Inflammatory macrophage treated with lipopolysaccharide for 4 hours (primary cell): ENCODE results near the gene FBXO4.
"Not testable (repeated sequence)": the region's sequence is repeated elsewhere in the genome, so short reads cannot be mapped to it uniquely, and the experiment has no call there.

Source experiments
- DNase-seq: peaks from one replicate; pipeline ENCODE4 v3.0.0-alpha.2; 2020

FBXO4 gene

DNA sequence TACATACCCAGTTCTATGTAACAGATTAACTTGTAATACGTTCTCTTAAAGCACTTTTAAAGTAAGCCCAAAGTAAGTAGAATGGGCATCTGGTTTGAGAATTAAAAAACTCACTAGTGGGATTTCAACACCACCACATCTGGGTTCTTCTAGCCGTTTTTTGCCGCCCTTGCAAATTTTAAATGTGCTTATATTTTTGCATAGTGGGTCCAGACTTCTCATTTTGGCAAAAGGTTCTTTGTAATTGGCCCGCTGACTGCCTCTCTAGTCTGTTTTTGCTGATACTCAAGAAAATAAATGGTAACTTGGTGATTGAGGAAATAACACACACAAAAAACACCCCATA is 582 bp upstream of the FBXO4 start:
- no peak for DNase-seq

GRCh38 chr5:41925555-41925951 is 472 bp downstream of the FBXO4 start:
- peak; percentile 12 for DNase-seq

DNA sequence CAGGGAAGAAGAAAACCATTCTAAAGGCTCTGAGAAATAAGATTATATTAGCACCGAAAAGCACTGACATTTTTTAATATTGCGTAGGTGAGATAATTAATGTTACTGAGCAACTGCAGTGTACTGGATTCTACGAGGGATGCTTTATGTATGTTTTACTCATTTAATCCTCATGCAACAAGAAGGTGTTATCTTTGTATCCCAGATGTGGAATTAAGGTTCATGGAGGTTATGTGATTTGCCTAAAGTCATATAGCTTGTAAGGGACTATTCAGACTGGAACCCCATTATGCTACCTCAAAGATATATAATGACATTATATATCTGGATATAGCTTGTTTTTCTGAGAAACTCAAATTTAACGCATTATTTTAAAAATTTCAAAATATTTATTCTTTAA is 2.5 kb downstream of the FBXO4 start:
- no peak for DNase-seq

GRCh38 chr5:41929035-41929434 is 4.0 kb downstream of the FBXO4 start:
- DNase-seq: no peak

GRCh38 chr5:41932770-41933169 is 7.7 kb downstream of the FBXO4 start:
- no peak for DNase-seq

GRCh38 chr5:41935544-41935943 is 10.5 kb downstream of the FBXO4 start:
- DNase-seq: no peak

GRCh38 chr5:41940641-41941040 is 15.6 kb downstream of the FBXO4 start:
- no peak for DNase-seq

- DNase-seq: not testable (repeated sequence)
These were observed 20.4 kb downstream of the FBXO4 start for GRCh38 chr5:41945332-41945955.

DNA sequence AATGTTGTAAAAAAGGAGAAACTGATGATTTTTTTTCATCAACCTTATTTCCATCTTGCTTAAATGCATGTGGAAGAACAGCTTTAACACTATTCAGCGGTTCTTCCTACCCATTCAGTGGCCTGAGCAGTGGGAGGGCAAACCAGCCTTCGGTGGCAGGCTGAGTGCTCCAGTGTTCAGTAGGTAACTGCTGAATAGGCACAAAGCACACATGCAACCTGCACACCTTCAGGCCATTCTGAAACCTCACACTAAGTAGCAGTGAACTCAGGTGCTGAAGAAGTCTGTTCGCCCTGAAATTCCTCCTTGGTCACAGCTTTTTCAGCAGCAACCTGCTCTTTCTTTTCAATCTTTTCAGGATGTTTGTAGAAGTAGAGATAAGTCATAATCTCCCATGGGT is 26.1 kb downstream of the FBXO4 start:
- DNase-seq: no peak

DNA sequence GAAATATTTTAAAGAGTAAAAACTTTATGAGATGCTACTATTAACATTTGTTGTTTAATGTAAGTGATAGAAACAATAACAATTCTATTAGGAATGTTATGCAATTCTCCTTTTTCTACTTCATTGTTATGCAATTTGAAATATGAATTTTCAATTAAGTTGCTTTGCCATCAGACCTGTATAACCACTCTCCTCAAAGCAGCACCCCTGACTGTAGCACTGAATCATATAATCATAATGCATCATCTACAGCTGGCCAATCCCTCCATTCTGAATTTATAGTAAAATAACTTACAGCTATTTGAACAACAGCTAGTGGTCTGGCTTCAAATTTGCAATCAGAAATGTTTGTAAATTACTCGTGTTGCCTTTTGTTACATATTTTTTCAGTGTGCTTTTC is 29.2 kb downstream of the FBXO4 start:
- DNase-seq: no peak

DNA sequence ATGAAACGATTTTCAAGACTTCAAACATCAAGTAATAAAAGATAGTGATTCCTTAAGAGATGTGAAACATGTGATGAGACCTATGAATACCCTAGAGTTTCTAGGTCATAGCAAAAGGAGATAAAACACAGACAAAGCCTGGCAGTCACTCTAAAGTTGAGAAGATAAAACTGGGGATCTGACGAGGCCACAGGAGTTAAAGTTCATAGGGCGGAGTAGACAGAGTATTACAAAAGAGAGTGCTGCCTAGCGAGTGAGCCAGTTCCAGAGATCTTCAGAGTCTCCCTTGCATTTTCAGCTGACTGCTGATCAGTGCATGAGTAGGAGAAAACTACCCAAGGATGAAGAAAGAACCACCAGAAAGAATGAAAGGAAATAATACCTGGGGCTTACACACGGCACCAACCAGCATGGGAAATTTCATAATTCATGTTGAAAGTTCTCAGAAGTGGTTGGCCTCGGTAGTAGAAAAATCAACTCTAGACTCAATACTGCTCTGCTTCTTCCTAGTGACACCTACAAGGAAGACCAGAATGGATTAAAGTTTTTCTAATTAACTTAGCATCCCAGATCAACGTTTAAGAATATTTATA is 30.4 kb downstream of the FBXO4 start:
- no peak for DNase-seq

DNA sequence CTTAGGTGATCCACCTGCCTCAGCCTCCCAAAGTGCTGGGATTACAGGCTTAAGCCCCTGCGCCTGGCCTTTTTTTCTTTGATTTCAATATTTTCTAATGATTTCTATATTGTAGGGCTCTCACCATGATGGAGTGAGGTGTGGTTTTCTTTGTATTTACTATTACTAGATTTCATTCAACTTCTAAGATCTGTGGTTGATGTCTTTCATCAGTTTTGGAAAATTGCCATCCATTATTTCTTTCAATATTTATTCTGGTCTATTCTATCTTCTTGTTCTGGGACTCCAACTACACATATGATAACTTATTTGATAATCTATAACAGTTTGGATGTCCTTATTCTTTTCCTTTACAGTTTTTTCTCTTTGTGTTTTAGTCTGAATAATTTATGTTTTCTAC is 31.9 kb downstream of the FBXO4 start:
- DNase-seq: no peak

- DNase-seq: no peak
These were observed 35.4 kb downstream of the FBXO4 start for GRCh38 chr5:41960481-41960880.

- no peak for DNase-seq
These were observed 36.7 kb downstream of the FBXO4 start for GRCh38 chr5:41961736-41962135.

- DNase-seq: no peak
These were observed 37.4 kb downstream of the FBXO4 start for GRCh38 chr5:41962491-41962890.

DNA sequence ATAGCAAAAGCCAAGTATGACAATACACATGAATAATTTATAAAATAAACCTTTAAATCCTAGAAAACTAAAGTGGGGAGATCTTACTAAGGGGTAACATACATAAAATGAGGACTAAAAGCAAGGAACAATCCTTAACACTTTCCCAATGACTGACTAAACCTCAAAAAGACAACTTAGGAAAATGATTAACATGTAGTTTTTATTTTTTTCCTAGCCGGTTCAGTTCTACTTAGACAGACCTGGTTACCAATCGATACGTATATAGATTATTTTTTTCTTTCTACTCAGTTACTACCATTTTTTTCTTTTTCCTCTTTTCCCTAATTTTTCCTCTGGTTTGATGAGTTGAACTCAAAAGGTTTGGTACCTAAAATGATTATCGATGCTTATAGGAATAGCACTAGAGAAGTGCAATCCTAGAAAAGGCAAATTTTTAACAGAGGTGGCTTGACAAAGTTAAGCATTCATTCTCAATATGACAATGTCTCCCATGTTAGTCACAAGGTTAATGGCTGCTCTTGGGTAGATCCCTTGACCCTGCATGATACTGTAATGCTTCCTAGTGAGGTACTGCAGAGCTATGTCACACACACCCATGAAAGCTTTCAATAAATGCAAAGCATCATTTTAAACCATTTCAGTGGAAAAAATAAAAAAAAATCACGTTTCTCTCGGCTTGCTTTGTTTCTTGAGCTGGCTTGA is 41.5 kb downstream of the FBXO4 start:
- DNase-seq: no peak

DNA sequence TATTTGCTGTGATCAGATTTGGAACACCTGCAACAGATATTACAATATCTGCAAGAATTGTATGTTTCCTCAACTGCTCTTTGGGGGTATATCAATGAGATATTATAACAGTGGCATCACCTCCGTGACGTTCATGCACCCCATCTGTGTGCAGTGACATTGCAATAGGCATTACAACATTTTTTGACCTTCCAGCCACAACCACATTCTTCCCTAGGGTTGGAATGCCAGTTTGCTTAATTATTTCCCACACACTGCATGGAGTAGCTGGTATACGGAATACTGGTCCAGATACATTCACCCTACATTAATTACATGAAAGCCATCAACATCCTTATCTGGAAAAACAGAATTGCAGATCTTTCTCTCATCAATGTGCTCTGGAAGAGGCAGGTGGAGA is 42.3 kb downstream of the FBXO4 start:
- no peak for DNase-seq

GRCh38 chr5:41968153-41968723 is 43.2 kb downstream of the FBXO4 start:
- no peak for DNase-seq

- no peak for DNase-seq
These were observed 48.0 kb downstream of the FBXO4 start for GRCh38 chr5:41973087-41973486.

DNA sequence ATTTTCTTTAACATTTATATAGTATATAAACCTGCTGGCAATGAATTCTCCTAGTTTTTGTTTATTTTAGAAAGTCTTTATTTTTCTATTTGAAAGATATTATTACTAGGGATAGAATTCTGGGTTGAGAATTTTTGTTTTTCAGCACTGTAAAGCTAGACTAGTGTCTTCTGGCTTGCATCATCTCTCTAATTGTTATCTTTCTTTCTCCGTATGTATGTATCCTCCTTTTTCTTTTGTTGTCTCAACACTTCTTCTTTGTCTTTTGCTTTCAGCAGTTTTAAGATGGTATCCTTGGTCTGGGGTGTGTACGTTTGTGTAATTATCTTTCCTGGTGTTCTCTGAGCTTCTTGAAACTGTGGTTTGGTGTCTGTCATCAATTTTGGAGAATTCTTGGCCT is 48.8 kb downstream of the FBXO4 start:
- DNase-seq: no peak

GRCh38 chr5:41978676-41979075 is 53.6 kb downstream of the FBXO4 start:
- DNase-seq: no peak

DNA sequence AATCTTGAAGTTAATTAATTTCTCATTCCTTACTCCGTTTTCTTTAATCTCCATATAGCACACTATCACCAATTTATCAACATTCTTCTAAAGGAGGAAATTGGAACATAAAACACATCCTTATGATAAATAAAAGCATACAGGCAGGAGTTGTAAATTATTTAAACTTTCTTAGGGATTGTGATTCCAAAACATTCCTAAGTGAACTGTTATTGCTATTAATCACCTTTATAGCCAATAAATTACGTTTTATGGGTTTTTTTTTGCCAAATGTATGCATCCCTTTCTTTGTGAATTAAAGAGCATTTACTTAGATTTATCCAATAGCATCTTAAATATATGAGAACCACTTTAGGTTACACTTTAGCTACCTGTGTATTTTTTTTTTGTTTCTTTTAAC is 55.3 kb downstream of the FBXO4 start:
- DNase-seq: no peak

DNA sequence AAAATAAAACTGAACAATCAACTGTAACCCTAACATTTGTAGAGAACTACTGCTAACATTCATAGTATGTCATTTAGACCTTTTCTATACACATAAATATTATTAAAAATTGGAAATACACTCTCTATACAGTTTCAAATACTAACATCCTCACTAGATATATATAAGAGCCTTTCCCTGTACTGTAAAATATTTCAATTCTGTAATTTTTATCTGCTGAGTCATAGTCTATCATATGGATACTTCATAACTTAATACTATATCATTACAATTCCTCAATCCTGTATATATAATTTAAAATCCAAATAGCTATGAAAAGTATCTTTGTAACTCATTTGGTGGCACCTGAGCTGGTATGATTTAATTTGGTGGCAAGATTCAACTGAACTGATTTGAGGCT is 55.8 kb downstream of the FBXO4 start:
- no peak for DNase-seq

- not testable (repeated sequence) for DNase-seq
These were observed 57.8 kb downstream of the FBXO4 start for GRCh38 chr5:41982858-41983257.
